Ovary (tissue), 3 donors: ENCODE results near the gene OR51E1.

ENCODE experiments used
- EP300 ChIP-seq: sonication (generic); formaldehyde crosslinking; IDR thresholded peaks from one replicate; pipeline ENCODE4 v1.6.1; 2017; ENCODE audit warnings: antibody characterized with exemption
- POLR2A ChIP-seq: fragments of 450-650 bp; IDR thresholded peaks from one replicate; pipeline ENCODE4 v1.6.1; 2017; ENCODE audit warnings: antibody characterized with exemption, mild to moderate bottlenecking, moderate library complexity
- TF ChIP-seq, protein P1 (sequence below), 3 donors: fragments of 450-650 bp in 2 of 3; fragments of 200-600 bp in 1 of 3; IDR thresholded peaks; one replicate each; pipeline versions ENCODE4 v1.5.1 to v1.8.0; 2016 to 2022; ENCODE audit warnings: antibody characterized with exemption in 3 of 3, mild to moderate bottlenecking in 1 of 3
- donor health status: DM: no; HTN: no; CAD: no.

- TF ChIP-seq, protein P1, sequence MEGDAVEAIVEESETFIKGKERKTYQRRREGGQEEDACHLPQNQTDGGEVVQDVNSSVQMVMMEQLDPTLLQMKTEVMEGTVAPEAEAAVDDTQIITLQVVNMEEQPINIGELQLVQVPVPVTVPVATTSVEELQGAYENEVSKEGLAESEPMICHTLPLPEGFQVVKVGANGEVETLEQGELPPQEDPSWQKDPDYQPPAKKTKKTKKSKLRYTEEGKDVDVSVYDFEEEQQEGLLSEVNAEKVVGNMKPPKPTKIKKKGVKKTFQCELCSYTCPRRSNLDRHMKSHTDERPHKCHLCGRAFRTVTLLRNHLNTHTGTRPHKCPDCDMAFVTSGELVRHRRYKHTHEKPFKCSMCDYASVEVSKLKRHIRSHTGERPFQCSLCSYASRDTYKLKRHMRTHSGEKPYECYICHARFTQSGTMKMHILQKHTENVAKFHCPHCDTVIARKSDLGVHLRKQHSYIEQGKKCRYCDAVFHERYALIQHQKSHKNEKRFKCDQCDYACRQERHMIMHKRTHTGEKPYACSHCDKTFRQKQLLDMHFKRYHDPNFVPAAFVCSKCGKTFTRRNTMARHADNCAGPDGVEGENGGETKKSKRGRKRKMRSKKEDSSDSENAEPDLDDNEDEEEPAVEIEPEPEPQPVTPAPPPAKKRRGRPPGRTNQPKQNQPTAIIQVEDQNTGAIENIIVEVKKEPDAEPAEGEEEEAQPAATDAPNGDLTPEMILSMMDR (IDR thresholded peaks at IDR 0.05), result no peak
- TF ChIP-seq POLR2A (no peak), EP300 (no peak)
Observed at GRCh38 chr11:4610258-4610935, 33.4 kb upstream of the OR51E1 start.
